ENCODE results near the gene H19.

H19 gene

GRCh38 chr11:1988174-1988573 lies 9.5 kb downstream of the H19 start:
- no peaks in the 10 kb centered on the region for H3K9me3 ChIP-seq (ENCODE audit: control insufficient read depth, insufficient read depth, low read length)
- no peak overlapping the region for H3K4me2 ChIP-seq (ENCODE audit: low read length)
- H3K79me2 ChIP-seq (ENCODE audit: control insufficient read depth, low read length): no peaks in the 10 kb centered on the region
- no peaks in the 10 kb centered on the region for H3K4me1 ChIP-seq (ENCODE audit: control insufficient read depth, low read length)
- no peak overlapping the region for H3K4me3 ChIP-seq (ENCODE audit: low read length)
- no peaks in the 10 kb centered on the region for H3K9me2 ChIP-seq (replicated peaks; ENCODE audit: control insufficient read depth, low read length)
- H3K36me3 ChIP-seq (ENCODE audit: control insufficient read depth, low read length): no peaks in the 10 kb centered on the region
- H3K27ac ChIP-seq (ENCODE audit: low read depth, low read length): no peak overlapping the region
- H4K20me1 ChIP-seq (ENCODE audit: control insufficient read depth, insufficient read depth, low read depth, low read length): no peaks in the 10 kb centered on the region
- H3K27me3 ChIP-seq (ENCODE audit: control insufficient read depth, low read length): no peaks in the 10 kb centered on the region
- H3F3A ChIP-seq (ENCODE audit: control insufficient read depth, insufficient read depth): no peaks in the 10 kb centered on the region
- TF ChIP-seq EZH2phosphoT487 (IDR thresholded peaks at IDR 0.05; ENCODE audit: borderline replicate concordance, low read length) (no peak), CTCF (IDR thresholded peaks at IDR 0.05; ENCODE audit: low read depth, low read length, poor library complexity, severe bottlenecking) (no peak)

GRCh38 chr11:1987024-1987423 lies 10.6 kb downstream of the H19 start:
- Histone ChIP-seq H4K20me1 (ENCODE audit: control insufficient read depth, insufficient read depth, low read depth, low read length) (no peaks in the 10 kb centered on the region), H3K79me2 (ENCODE audit: control insufficient read depth, low read length) (no peaks in the 10 kb centered on the region), H3K27me3 (ENCODE audit: control insufficient read depth, low read length) (no peaks in the 10 kb centered on the region), H3K4me2 (ENCODE audit: low read length) (no peak overlapping the region), H3K4me3 (ENCODE audit: low read length) (no peak overlapping the region), H3K27ac (ENCODE audit: low read depth, low read length) (no peak overlapping the region), H3K9me2 (replicated peaks; ENCODE audit: control insufficient read depth, low read length) (no peaks in the 10 kb centered on the region), H3K4me1 (ENCODE audit: control insufficient read depth, low read length) (no peaks in the 10 kb centered on the region), H3K9me3 (ENCODE audit: control insufficient read depth, insufficient read depth, low read length) (no peaks in the 10 kb centered on the region), H3F3A (ENCODE audit: control insufficient read depth, insufficient read depth) (no peaks in the 10 kb centered on the region), H3K36me3 (ENCODE audit: control insufficient read depth, low read length) (no peaks in the 10 kb centered on the region)
- TF ChIP-seq EZH2phosphoT487 (IDR thresholded peaks at IDR 0.05; ENCODE audit: borderline replicate concordance, low read length) (no peak), CTCF (IDR thresholded peaks at IDR 0.05; ENCODE audit: low read depth, low read length, poor library complexity, severe bottlenecking) (no peak)

GRCh38 chr11:1983601-1983961 lies 14.1 kb downstream of the H19 start:
- no peaks in the 10 kb centered on the region for H3K27me3 ChIP-seq (ENCODE audit: control insufficient read depth, low read length)
- TF ChIP-seq EZH2phosphoT487 (IDR thresholded peaks at IDR 0.05; ENCODE audit: borderline replicate concordance, low read length) (no peak), CTCF (IDR thresholded peaks at IDR 0.05; ENCODE audit: low read depth, low read length, poor library complexity, severe bottlenecking) (no peak)
- no peak overlapping the region for H3K4me3 ChIP-seq (ENCODE audit: low read length)
- no peak overlapping the region for H3K4me2 ChIP-seq (ENCODE audit: low read length)
- no peaks in the 10 kb centered on the region for H3F3A ChIP-seq (ENCODE audit: control insufficient read depth, insufficient read depth)
- H3K9me2 ChIP-seq (replicated peaks; ENCODE audit: control insufficient read depth, low read length): no peaks in the 10 kb centered on the region
- H3K4me1 ChIP-seq (ENCODE audit: control insufficient read depth, low read length): no peaks in the 10 kb centered on the region
- H3K36me3 ChIP-seq (ENCODE audit: control insufficient read depth, low read length): no peaks in the 10 kb centered on the region
- H3K27ac ChIP-seq (ENCODE audit: low read depth, low read length): no peak overlapping the region
- H3K79me2 ChIP-seq (ENCODE audit: control insufficient read depth, low read length): no peaks in the 10 kb centered on the region
- H4K20me1 ChIP-seq (ENCODE audit: control insufficient read depth, insufficient read depth, low read depth, low read length): no peaks in the 10 kb centered on the region
- no peaks in the 10 kb centered on the region for H3K9me3 ChIP-seq (ENCODE audit: control insufficient read depth, insufficient read depth, low read length)

All from DOHH2 (cell line).